Peyer's patch (tissue), 4 donors: ENCODE measurements around the gene RALGPS1.

Experiments
- POLR2A ChIP-seq, 2 donors: fragments of 450-650 bp; IDR thresholded peaks; one replicate each; pipeline ENCODE4 v1.5.1; 2017; ENCODE audit warnings: antibody characterized with exemption in 2 of 2, mild to moderate bottlenecking in 2 of 2, moderate library complexity in 2 of 2
- TF ChIP-seq, protein P1 (sequence below), 6 experiments: fragments of 450-650 bp in 4 of 6; fragments of 200-600 bp in 2 of 6; sonication (generic) in 1 of 6; IDR thresholded peaks; one replicate each; pipeline ENCODE4 v1.5.1; 2017 to 2019; ENCODE audit warnings: antibody characterized with exemption in 6 of 6, mild to moderate bottlenecking in 3 of 6, moderate library complexity in 1 of 6

GRCh38 chr9:127087411-127087810 lies 172.8 kb downstream of the RALGPS1 start:
- TF ChIP-seq POLR2A (IDR thresholded peaks at IDR 0.05): no peak
- TF ChIP-seq, protein P1, sequence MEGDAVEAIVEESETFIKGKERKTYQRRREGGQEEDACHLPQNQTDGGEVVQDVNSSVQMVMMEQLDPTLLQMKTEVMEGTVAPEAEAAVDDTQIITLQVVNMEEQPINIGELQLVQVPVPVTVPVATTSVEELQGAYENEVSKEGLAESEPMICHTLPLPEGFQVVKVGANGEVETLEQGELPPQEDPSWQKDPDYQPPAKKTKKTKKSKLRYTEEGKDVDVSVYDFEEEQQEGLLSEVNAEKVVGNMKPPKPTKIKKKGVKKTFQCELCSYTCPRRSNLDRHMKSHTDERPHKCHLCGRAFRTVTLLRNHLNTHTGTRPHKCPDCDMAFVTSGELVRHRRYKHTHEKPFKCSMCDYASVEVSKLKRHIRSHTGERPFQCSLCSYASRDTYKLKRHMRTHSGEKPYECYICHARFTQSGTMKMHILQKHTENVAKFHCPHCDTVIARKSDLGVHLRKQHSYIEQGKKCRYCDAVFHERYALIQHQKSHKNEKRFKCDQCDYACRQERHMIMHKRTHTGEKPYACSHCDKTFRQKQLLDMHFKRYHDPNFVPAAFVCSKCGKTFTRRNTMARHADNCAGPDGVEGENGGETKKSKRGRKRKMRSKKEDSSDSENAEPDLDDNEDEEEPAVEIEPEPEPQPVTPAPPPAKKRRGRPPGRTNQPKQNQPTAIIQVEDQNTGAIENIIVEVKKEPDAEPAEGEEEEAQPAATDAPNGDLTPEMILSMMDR (IDR thresholded peaks at IDR 0.05): no peak
